ENCODE results near the gene SCFD1. TPM values are rescaled to one million over a fixed set of nuclear protein-coding genes. Genes with fewer than 3 reads are reported as not detected.

Gene SCFD1
- total and polyA plus RNA-seq, 8 donors, result 47.0 to 71.5 (median 55.4) TPM

- H3K4me3 ChIP-seq, result no peak overlapping the region
- intact Hi-C loops (cut with DNase I), result no loop called here
- ATAC-seq (no peak), FAIRE-seq (no peak), DNase-seq (no peak)
- no peaks in the 10 kb centered on the region for H3K9me3 ChIP-seq
- H3K4me1 ChIP-seq, result no peaks in the 10 kb centered on the region
- H3K27me3 ChIP-seq, result no peaks in the 10 kb centered on the region
- no peak overlapping the region for H3K27ac ChIP-seq
- no peaks in the 10 kb centered on the region for H3K36me3 ChIP-seq
- WGBS, 2 donors, result 96 to 97% methylated on average over 3 of the region's 3 CpGs
- no peak for TF ChIP-seq CTCF (IDR thresholded peaks at IDR 0.05)
These were observed 97.0 kb downstream of the SCFD1 start for GRCh38 chr14:30719137-30719536.

- Histone ChIP-seq H3K27ac (no peak overlapping the region), H3K36me3 (peaks cover 0 to 13% (median 0%) of the 10 kb centered on the region in 3 donors), H3K27me3 (no peaks in the 10 kb centered on the region), H3K4me3 (no peak overlapping the region), H3K9me3 (no peaks in the 10 kb centered on the region), H3K4me1 (no peaks in the 10 kb centered on the region)
- intact Hi-C loops (cut with DNase I), result no loop called here
- ATAC-seq (no peak), FAIRE-seq (no peak), DNase-seq (no peak)
- TF ChIP-seq CTCF (IDR thresholded peaks at IDR 0.05), result no peak
- 92% methylated on average over 5 of the region's 5 CpGs for WGBS, 2 donors
These were observed 103.6 kb downstream of the SCFD1 start for GRCh38 chr14:30725763-30726162.

GRCh38 chr14:30728471-30728870, 106.4 kb downstream of the SCFD1 start:
- no peak for FAIRE-seq
- TF ChIP-seq CTCF (IDR thresholded peaks at IDR 0.05), result no peak
- no peak for DNase-seq
- ATAC-seq, result no peak
- H3K27ac ChIP-seq, result no peak overlapping the region
- H3K36me3 ChIP-seq, result peaks cover 0 to 13% (median 0%) of the 10 kb centered on the region in 3 donors
- no peaks in the 10 kb centered on the region for H3K27me3 ChIP-seq
- no peaks in the 10 kb centered on the region for H3K4me1 ChIP-seq
- 94 to 95% methylated on average over 5 of the region's 5 CpGs for WGBS, 2 donors
- intact Hi-C loops (cut with DNase I), result no loop called here
- no peak overlapping the region for H3K4me3 ChIP-seq
- H3K9me3 ChIP-seq, result no peaks in the 10 kb centered on the region

- WGBS, 2 donors, result 45 to 47% methylated on average over 3 of the region's 3 CpGs
- H3K27ac ChIP-seq, result no peak overlapping the region
- no peak for TF ChIP-seq CTCF (IDR thresholded peaks at IDR 0.05)
- H3K4me3 ChIP-seq, result no peak overlapping the region
- H3K4me1 ChIP-seq, result peaks cover 0 to 4% (median 4%) of the 10 kb centered on the region in 3 donors
- H3K36me3 ChIP-seq, result peaks cover 0 to 10% (median 0%) of the 10 kb centered on the region in 3 donors
- ATAC-seq (no peak), FAIRE-seq (no peak), DNase-seq (no peak)
- H3K27me3 ChIP-seq, result no peaks in the 10 kb centered on the region
- no peaks in the 10 kb centered on the region for H3K9me3 ChIP-seq
- intact Hi-C loops (cut with DNase I), result no loop called here
These were observed 115.8 kb downstream of the SCFD1 start for GRCh38 chr14:30737916-30738315.

GRCh38 chr14:30738978-30739377, 116.9 kb downstream of the SCFD1 start:
- ATAC-seq (no peak), DNase-seq (no peak), FAIRE-seq (no peak)
- Histone ChIP-seq H3K4me3 (no peak overlapping the region), H3K36me3 (peaks cover 0 to 10% (median 0%) of the 10 kb centered on the region in 3 donors), H3K9me3 (no peaks in the 10 kb centered on the region), H3K4me1 (peaks cover 0 to 4% (median 4%) of the 10 kb centered on the region in 3 donors), H3K27ac (no peak overlapping the region), H3K27me3 (no peaks in the 10 kb centered on the region)
- WGBS, 2 donors, result 92 to 93% methylated on average over 4 of the region's 4 CpGs
- intact Hi-C loops (cut with DNase I), result no loop called here
- no peak for TF ChIP-seq CTCF (IDR thresholded peaks at IDR 0.05)
